ENCODE measurements around the gene XK.

GRCh38 chrX:37697169-37697760 lies 11.7 kb downstream of the XK start:
- TF ChIP-seq CTCF (conservative IDR thresholded peaks at IDR 0.05) = no peak
- TF ChIP-seq EZH2 (IDR thresholded peaks at IDR 0.05; ENCODE audit: low read depth) = no peak

Data from PC-9 (cell line).